HG02981 (cell line): ENCODE results near the gene MCC.

ENCODE experiments used
- ATAC-seq: cut with Tn5 transposase; IDR thresholded peaks from one replicate; pipeline ENCODE4 v1.9.1; 2021; ENCODE audit warnings: mild to moderate bottlenecking, moderate library complexity; ENCODE audit not compliant: unreplicated experiment

MCC gene

DNA sequence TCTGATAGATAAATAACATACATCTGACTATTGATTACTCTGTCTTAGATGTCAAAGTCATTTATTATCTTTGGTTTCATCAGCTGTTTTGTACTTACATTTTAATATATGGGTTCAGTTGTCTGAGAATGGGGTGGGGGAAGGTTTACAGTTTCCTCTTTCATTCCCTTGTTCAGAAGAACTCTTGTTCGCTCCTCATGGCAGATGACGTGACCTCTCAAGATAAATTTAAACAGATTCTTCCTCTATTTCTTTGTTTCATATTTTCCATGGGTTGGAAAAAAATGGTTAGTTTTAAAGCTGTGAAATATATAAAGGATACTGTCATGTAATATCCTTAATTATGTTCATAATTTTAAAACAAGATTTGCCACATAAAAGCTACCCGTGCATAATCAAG is 114.8 kb downstream of the MCC start:
- ATAC-seq: no peak

DNA sequence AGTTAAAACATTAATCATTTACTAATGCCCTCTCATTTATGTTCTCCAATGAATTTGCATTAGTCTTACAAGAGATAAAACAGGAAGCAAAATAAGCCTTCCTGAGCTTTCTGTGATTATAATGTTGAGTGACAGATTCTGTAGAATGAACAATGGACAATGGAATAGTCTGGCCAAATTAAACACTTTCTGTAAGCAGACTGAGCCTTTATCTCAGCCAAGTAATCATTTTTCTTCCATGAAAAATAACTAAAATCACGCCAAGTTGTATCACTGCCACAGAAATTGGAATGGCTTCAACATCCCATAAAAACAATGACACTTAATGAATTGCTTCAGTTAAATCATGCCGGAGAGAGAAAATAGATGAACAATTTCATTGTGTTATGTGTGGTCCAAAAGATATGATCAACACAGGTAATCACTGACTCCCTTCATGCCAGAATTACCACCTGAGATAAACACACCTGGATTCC is 116.5 kb downstream of the MCC start:
- ATAC-seq: no peak

DNA sequence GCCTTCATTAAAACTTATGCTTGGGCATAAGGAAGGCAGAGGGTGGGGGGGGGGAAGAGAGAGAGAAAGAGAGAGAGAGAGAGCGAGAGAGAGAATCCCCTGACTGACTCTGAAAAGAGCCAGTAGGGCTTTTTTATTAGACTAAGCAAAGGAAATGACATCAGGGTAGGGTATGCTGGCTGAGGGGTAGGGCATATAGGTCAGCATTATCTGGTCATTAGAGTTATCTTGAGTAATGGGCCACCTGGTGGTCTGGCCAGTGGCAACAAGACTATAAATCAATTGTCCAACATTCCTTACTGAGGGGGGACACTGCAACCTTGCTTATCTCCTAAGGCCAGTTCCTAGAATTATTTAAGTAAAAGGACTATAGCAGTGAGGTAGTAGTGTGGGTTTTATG is 120.7 kb downstream of the MCC start:
- no peak for ATAC-seq

DNA sequence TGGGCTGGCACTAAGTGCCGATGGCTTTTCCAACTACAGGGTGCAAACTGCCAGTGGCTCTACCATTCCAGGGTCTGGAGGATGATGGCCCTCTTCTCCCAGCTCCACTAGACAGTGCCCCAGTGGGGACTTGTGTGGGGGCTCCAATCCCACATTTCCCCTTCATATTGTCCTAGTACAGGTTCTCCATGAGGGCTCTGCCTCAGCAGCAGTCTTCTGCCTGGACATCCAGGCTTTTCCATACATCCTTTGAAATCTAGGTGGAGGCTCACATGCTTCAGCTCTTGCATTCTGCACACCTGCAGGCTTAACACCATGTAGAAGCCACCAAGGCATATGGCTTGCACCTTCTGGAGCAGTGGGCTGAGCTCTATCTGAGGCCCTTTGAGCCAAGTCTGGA is 123.8 kb downstream of the MCC start:
- ATAC-seq: no peak

DNA sequence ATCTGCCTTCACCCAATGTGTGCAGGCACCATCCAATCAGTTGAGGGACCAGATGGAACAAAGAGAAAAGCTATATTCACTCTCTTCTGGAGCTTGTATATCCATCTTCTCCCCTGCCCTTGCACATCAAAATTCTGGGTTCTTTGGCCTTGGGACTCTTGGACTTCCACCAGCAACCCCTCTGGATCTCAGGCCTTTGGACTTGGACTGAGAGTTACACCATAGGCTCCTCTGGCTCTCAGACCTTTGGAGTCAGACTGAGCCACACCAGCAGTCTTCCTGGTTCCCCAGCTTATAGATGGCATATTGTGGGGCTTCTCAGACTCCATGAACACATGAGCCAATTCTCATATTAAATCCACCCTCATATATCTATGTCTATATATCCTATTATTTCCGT is 126.6 kb downstream of the MCC start:
- no peak for ATAC-seq

DNA sequence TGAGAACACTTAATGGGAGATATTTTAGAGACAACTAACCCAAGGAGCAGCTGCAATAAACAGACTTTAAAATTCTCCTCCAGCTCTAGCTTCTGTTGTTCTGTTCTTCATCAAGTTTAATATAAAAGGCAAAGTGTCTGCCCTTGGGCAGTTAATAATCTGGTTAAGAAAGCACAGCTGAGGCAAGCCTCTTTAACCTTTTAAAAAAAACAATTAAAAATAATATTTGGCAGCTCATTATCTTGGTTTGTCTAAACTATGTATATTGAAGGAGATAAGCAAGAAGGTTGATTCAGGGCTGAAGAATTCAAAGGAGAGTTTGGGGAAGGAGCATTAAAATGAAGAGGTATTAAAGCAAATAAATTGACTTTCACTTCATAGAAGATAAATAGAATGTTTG is 128.8 kb downstream of the MCC start:
- ATAC-seq: no peak

DNA sequence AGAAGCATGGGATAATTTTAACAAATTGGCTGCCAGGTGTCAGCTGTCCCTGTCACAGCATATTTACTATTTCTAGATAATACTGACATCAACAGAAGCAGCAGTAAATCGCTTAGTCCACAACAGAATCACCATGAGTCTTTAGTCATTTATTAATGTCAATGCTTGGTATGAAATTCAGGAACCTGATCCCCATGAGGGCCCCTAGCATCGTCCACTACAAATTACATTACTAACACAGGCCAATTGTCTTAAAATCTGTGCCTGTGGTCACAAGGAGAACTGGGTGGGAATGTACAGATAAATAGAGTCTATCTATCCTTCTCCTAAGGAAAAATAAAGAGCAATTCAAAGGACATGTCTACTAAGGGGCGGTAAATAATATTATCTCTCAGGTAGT is 129.6 kb downstream of the MCC start:
- ATAC-seq: no peak

DNA sequence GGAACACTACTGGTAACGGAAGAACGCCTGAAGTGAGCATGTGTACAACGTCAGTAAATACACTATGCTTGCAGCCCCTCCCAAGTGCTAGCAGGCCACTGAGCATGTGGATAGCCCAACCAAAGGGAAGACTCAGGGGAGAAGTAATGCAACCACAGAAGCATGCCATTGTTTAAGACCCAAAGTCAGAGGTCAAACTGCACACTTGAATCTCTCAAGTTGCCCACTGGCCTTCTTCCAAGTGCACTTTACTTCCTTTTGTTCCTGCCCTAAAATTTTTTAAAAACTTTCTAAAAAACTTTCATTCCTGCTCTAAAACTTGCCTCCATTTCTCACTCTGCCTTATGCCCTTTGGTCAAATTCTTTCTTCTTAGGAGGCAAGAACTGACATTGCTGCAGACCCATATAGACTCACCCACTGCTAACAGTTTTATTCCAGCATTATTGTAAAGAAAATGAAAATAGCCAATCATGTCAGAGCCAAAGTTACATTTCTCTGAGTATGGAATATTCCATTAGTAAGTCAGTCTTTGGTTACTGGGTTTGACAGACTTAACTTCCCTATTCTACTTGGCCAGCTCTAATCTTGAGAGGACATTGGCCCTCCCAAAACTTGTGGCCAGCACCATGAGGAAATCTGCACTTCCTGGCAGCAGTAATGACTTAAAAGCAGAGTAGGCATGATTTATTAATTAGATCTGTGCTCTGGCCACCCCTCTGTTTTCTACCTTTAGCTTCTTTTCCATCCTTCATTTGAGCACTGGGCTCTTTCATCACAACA is 130.4 kb downstream of the MCC start:
- no peak for ATAC-seq

DNA sequence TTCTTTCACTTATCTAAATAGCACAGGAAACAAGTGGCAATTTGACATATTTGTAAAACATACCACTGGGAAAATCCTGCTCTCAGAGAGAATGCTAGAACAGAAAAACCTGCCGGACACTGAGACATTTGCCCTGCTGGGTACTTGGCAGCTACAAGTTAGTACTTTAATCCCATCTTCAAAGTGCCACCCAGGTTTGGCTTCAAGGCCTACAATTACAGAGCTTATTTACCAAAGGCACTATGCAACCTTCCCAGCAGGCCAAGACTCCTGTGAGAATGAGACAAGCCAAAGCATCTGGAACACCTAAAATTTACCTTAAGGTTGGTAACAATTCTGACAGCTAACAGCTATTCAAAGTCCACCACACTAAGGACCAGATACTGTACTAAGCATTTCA is 131.8 kb downstream of the MCC start:
- ATAC-seq: no peak

DNA sequence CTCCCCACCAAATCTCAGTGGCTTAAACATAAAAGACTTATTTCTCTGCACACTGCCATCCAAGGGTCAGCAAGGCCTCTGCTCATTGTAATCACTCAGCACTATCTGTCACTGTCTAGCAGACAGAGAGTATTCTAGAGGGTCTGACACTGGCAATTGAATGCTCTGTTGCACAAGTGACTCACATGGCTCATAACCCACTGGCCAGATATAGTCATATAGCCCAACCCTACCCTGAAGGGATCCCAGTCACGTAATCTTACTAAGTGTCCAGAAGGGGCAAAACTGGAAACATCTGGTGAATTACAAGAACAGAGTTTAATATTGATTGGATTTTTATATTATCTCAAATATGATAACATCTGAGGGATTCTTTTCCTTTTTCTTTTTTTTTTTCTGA is 134.2 kb downstream of the MCC start:
- no peak for ATAC-seq

DNA sequence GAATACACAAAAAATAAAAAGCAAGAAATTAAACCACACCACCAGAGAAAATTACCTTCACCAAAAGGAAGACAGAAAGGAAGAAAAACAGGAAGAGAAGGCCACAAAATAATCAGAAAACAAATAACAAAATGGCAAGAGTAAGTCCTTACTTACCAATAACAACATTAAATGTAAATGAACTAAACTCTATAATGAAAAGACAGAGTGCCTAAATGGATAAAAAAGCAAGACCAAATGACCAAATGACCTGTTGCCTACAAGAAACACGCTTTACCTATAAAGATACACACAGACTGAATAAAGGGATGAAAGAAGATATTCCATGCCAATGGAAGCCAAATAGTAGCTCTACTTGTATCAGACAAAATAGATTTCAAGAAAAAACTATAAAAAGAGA is 140.7 kb downstream of the MCC start:
- ATAC-seq: no peak

DNA sequence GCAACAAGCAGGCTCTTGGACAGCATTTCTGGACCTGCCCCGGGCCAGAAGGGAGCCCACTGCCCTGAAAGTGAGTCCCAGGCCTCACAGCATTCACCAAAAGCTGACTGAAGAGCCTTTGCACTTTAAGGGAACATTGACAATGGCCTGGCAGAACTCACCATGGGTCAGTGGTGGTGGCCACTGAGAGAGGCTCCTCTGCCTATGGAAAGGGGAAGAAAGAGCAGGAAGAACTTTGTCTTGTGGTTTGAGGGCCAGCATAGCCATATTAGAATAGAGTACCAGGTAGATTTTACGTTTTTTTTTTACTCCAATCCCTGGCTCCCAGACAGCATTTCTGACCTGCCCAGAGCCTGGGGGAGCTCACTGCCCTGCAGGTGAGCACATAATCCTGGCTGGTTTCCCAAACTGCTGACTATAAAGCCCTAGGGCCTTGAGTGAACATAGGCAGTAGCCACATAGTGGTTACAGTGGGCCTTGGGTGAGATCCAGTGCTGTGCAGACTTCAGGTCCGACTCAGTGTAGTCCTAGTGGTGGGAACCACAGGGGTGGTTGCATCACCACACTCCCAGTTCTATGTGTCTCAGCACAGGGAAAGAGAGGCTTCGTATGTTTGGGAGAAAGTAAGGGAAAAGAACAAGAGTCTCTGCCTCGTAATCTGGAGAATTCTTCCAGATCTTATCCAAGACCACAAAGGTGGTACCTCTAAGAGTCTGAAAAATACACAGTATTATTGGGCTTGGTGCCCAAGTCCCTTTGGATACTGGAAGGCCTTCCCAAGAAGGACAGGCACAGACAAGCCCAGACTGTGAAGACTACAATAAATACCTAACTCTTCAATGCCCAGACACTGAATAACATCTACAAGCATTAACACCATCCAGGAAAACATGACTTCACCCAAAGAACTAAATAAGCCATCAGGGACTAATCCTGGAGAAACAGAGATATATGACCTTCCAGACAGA is 143.0 kb downstream of the MCC start:
- ATAC-seq: no peak

DNA sequence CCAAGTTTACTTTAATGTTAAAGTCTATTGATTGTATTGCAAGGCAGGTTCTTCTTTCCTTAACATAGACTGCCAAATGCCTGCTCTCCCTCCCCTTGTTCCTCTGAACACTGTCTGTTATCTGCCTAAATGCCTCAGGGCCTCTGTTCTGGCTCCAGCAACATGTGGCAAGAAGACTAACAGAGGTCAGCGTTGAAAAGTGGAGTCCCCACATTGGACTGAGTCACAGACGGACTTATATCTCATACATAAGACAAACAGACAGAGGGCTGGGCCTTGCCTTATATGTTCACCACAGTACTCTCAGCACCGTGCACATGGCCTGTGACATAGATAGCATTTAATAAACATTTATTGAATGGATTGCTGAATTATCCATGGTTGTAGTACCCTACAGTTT is 144.9 kb downstream of the MCC start:
- no peak for ATAC-seq

DNA sequence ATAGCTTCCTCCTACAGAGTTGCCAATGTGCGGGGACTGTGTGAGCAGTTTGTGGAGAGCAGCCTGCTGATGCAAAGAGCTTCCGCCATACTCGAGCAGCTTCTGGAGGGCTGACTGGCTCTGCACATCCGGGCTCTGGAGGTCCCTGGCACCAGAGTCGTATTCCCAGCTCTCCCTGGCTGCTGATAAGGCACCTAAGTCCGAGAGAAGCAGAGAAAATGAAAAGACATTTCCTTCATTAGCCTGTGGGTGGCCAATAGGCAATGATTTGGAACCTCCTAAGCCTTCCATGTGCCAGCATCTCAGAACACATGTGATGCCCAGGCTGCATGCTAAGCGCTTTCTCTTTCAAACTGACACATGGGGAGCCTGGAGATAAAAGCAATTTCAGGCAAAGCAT is 147.7 kb downstream of the MCC start:
- no peak for ATAC-seq

DNA sequence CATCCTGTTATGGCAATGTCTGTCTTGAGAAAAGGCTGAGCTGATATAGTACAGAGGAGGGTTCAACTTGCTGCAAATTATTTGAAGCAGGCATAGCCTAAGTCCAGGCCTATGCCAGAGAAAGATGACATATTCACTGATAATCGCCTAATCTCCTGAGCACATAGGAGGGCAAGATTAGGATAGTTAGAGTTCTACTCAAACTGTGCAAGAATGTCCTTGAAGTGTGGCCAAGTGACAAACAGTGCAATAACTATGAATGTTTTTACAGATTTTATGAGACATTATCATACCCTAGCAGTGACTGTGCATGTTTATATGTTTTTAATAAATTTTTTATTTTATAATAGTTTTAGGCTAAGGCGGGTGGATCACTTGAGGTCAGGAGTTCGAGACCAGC is 149.6 kb downstream of the MCC start:
- ATAC-seq: no peak

DNA sequence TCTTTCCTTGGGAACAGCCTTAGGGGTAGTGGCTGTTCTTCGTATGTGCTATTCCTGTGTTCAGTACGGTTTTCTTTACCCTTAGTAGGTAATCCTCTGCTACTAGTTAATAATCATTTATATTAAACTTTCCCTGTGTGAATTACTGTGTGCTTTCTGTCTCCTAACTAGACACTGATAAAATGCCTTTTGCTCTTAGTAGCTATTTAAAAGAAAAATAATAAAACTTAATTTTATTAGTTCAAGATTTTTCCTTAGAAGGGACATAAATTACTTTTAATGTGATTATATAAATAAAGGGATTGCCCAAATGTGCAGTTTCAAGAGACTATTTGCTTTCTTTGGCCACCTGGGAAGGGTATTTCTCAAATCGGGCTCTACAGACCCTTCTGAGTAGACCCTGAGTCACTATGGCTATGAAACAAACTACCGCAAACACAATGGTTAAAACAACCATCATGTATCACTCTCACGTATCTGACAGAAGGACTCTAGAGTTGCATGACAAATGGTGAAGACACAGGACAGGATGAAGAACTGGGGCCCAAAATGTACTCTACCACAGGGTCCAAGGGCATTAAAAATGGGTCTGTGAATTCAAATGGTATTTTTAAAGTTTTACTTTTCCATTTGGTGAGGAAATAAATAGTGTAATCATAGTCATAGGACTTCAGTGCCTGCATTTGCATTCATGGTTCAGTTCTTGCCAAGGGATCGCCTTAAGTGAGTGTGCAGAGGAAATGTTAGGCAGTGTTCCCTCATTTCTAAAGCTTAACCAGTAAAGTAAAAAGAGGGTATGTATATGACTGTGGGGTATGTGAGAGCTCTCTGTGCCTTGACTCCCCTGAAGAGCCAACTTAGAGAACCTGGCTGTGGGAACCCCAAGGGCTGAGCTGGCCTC is 150.5 kb downstream of the MCC start:
- no peak for ATAC-seq

DNA sequence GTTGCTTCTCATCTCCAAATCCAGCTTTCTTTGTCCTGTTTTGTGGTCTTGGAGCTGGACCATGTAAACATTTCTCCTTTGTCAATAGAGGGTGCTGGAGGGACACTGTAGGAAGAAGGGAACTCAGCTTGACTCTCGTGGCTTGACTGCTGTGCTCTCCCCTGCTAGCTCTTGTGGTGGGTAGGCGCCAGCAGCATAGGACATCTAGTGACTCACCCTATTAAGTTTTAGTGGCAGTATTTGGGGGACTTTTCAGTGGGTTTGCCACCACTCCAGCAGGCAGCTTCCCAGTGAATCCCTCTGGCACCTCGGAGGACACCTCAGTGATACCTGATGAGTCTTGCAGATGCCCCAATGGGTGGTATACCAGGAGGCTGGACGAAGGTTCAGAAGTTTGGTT is 151.3 kb downstream of the MCC start:
- peak; percentile 41 for ATAC-seq

DNA sequence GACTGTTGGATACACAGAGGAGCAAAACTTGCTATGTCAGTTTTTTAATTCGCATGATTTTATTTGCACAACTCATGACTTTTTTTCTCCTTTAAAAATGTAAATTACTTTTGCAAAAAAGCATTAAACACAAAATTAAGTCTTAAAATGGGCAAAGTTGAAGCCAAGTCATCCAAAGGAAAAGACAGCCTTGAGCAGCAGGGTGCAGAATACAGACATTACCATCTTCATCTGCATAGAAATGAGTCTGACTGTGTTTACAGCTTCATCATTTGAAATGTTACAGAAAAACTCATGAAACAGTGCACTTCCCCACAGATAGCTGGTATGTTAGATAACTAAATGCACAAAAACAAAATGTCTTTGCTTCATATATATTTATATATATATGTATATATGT is 154.8 kb downstream of the MCC start:
- no peak for ATAC-seq

DNA sequence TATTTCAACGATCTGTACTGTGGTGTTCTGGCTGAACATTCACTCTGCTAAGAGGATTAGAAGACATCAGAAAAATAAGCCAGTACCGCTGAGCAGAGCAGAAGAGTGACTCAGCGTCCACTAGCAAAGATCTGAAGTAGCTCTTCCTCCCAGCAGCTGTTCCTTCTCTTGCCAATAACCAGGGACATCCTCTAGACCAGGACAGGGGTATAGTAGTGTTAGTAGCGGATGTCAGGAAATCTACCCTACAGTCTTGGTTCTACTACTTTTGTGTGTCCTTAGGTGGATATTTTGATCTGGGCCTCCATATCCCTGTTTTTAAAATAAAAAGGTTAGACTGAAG is 157.1 kb downstream of the MCC start:
- ATAC-seq: no peak

DNA sequence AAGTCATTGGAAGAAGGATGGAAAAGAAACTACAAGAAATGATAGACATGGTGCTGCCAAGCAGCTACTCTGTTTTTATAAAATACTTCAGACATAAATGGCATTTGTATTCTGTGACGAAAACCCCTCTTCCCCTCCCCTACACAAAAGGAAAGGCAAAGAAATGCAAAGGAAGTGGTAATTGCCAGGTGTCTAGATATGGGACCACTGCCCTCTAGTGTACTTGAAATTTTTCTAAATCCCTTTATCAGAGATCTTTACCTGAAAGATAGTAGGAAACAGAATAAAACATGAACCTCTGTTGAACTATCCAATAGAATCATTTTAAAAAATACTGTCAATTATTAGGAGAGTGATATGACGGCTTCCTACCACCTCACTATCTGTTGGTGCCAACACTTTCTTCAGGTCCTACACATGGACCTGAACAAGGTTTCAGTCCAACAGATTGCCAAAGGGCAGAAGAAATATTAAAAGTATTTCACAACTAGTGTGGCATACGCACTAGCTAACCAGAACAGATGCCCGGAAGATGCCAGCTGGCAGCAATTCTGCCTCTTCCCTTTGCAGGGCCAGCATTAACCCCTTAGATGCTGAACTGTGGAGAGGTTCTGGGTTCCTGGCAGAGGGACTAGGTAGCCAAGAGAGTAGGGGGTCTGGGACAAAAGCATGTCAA is 157.6 kb downstream of the MCC start:
- ATAC-seq: peak; percentile 78

DNA sequence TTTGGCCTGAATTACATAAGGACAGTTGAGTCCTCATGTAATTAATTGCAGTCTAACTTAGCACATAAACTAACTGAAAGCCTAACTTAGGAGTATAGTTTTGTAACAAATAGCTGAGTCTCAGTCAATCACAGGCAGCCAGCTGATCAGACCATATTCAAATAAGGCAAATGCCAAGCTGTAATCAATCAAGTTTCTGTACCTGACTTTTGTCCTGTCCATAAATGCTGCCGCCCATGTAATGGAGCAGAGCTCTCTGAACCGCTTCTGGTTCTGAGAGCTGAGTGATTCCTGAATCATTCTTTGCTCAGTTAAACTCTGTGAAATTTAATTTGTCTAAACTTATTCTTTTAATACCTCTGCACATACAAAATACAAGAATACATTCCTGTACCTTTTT is 158.3 kb downstream of the MCC start:
- ATAC-seq: no peak
